Measurements from ENCODE around the gene FHOD3. TPM values are rescaled to one million over a fixed set of nuclear protein-coding genes. Genes with fewer than 3 reads are reported as not detected.

FHOD3 gene
- total RNA-seq, 6 experiments from 2014 or later, result 0.44 to 1.2 (median 0.62) TPM

DNA sequence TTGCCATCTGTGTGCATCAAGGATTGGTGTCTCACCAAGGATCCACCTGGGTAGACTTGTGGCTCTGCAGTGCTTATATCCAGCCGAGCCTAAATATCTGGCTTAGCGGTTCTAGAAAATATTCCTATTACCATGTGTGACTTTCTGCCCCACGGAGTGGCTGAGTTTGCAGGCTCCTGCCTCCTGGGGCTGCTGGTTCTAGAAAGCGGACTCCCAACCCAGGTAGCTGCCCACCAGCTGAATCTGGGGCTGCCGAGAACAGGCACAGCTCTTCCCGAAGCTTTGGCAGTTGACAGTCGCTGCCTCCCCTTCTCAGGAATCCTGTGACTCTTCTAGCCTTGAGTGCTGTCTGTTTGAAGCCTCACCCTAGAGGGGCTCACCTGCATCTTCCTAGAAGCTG is 426.7 kb downstream of the FHOD3 start:
- no peaks in the 10 kb centered on the region for H3K36me3 ChIP-seq
- DNase-seq (no peak), ATAC-seq (no peak)
- no peaks in the 10 kb centered on the region for H3K9me3 ChIP-seq
- no peak overlapping the region for H3K4me3 ChIP-seq
- TF ChIP-seq, protein P1, sequence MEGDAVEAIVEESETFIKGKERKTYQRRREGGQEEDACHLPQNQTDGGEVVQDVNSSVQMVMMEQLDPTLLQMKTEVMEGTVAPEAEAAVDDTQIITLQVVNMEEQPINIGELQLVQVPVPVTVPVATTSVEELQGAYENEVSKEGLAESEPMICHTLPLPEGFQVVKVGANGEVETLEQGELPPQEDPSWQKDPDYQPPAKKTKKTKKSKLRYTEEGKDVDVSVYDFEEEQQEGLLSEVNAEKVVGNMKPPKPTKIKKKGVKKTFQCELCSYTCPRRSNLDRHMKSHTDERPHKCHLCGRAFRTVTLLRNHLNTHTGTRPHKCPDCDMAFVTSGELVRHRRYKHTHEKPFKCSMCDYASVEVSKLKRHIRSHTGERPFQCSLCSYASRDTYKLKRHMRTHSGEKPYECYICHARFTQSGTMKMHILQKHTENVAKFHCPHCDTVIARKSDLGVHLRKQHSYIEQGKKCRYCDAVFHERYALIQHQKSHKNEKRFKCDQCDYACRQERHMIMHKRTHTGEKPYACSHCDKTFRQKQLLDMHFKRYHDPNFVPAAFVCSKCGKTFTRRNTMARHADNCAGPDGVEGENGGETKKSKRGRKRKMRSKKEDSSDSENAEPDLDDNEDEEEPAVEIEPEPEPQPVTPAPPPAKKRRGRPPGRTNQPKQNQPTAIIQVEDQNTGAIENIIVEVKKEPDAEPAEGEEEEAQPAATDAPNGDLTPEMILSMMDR (IDR thresholded peaks at IDR 0.05), result no peak
- no peak for TF ChIP-seq POLR2A (IDR thresholded peaks at IDR 0.05)
- intact Hi-C loops (cut with DNase I), result no loop called here
- H3K27ac ChIP-seq, result no peak overlapping the region
- H3K4me1 ChIP-seq, result no peaks in the 10 kb centered on the region
- WGBS (ENCODE audit: insufficient coverage, low coverage, low lambda C conversion rate, missing lambda C conversion rate), result 40% methylated on average over 1 of the region's 7 CpGs
- no peaks in the 10 kb centered on the region for H3K27me3 ChIP-seq

DNA sequence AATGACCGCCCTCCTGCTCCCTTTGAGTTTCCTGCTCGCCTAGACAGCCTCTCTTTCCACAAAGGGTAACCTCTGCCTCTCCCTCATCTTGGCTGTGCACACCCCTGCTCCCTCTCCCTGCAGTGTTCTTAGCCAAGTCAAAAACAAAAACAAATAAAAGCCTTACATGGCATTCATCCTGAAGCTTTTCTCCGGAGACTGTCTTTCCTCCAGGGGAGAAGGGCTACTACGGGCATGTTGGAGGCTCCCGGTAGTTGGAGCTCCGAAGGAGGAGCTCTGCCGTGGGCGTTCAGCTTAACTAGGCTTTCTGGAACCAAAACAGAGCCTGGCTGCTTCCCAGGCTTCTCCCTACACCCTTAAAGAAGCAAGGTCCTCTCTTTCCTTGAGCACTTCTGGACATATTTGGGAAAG is 427.1 kb downstream of the FHOD3 start:
- WGBS (ENCODE audit: insufficient coverage, low coverage, low lambda C conversion rate, missing lambda C conversion rate), result 46% methylated on average over 8 of the region's 8 CpGs
- intact Hi-C loops (cut with DNase I), result no loop called here
- H3K9me3 ChIP-seq, result no peaks in the 10 kb centered on the region
- no peak overlapping the region for H3K4me3 ChIP-seq
- DNase-seq, result no peak
- no peaks in the 10 kb centered on the region for H3K27me3 ChIP-seq
- H3K36me3 ChIP-seq, result no peaks in the 10 kb centered on the region
- TF ChIP-seq, protein P1 (IDR thresholded peaks at IDR 0.05), result no peak
- TF ChIP-seq POLR2A (IDR thresholded peaks at IDR 0.05), result no peak
- no peaks in the 10 kb centered on the region for H3K4me1 ChIP-seq
- no peak overlapping the region for H3K27ac ChIP-seq
- ATAC-seq, result no peak

DNA sequence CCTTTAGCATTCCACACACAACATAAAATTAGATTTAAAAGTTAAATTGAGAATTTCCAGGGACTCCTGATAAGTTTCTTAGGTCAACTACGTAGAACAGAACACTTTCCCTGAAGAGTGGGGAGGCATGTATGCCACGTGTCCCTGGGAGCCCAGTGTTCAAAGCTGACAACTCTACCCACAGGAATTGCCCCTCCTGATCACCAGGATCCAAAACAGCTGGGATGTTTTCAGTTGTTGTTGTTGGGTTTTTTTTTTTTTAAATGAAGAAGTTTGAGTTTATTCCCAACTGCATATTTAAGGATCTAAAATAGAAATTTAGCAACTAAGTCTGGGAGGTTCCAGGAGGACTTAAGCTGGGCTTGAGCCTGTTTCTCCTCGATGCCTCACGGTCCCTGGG is 430.8 kb downstream of the FHOD3 start:
- TF ChIP-seq, protein P1 (IDR thresholded peaks at IDR 0.05), result no peak
- TF ChIP-seq POLR2A (IDR thresholded peaks at IDR 0.05), result no peak
- Histone ChIP-seq H3K4me1 (no peaks in the 10 kb centered on the region), H3K27ac (no peak overlapping the region), H3K27me3 (no peaks in the 10 kb centered on the region), H3K4me3 (no peak overlapping the region), H3K9me3 (no peaks in the 10 kb centered on the region), H3K36me3 (no peaks in the 10 kb centered on the region)
- 51% methylated on average over 4 of the region's 4 CpGs for WGBS (ENCODE audit: insufficient coverage, low coverage, low lambda C conversion rate, missing lambda C conversion rate)
- ATAC-seq (no peak), DNase-seq (no peak)
- intact Hi-C loops (cut with DNase I), result no loop called here

DNA sequence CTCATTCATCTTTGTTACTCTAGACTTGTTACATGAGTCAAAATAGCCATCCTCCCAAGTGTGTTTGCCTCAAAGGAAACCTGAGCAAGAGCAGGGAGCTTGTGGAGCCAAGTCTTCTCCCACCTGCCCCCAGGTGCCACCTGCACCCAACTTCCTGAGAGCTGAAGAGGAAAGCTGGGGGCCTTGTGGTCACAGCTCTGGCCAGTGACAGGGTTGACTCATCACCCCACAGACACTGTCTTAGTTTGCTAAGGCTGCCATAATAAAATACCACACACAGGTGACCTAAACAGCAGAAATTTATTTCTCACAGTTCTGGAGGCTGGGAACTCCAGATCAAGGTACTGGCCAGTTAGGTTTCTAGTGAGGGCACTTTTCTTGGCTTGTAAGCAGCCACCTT is 431.7 kb downstream of the FHOD3 start:
- intact Hi-C loops (cut with DNase I), result no loop called here
- Histone ChIP-seq H3K36me3 (no peaks in the 10 kb centered on the region), H3K27ac (no peak overlapping the region), H3K27me3 (no peaks in the 10 kb centered on the region), H3K9me3 (no peaks in the 10 kb centered on the region), H3K4me1 (no peaks in the 10 kb centered on the region), H3K4me3 (no peak overlapping the region)
- no peak for TF ChIP-seq POLR2A (IDR thresholded peaks at IDR 0.05)
- TF ChIP-seq, protein P1 (IDR thresholded peaks at IDR 0.05), result no peak
- ATAC-seq (no peak), DNase-seq (no peak)

DNA sequence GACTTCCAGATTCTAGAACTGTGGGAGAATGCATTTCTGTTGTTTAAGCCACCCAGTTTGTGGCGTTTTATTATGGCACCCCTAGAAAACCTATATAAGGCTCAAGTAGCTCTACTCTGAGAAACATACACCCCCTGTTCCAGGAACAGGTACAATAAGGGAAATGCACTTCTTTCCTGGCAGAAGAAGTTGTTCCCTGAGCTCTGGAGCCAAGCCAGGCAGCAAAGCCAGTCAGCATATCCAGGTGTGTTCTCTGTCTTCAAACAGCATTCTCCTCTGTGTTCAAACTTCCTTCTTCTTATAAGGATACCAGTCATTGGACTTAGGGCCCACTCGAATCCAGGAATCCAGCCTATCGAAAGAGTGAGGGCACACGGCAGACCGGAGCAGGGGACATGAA is 434.8 kb downstream of the FHOD3 start:
- no peak for DNase-seq
- H3K4me3 ChIP-seq, result no peak overlapping the region
- intact Hi-C loops (cut with DNase I), result no loop called here

More for the DNA sequence above, 434.8 kb downstream of the FHOD3 start:
- H3K27ac ChIP-seq, result no peak overlapping the region
- ATAC-seq, result no peak
- H3K36me3 ChIP-seq, result no peaks in the 10 kb centered on the region
- 82% methylated on average over 4 of the region's 5 CpGs for WGBS (ENCODE audit: insufficient coverage, low coverage, low lambda C conversion rate, missing lambda C conversion rate)
- H3K9me3 ChIP-seq, result no peaks in the 10 kb centered on the region
- TF ChIP-seq, protein P1 (IDR thresholded peaks at IDR 0.05), result no peak
- TF ChIP-seq POLR2A (IDR thresholded peaks at IDR 0.05), result no peak
- no peaks in the 10 kb centered on the region for H3K27me3 ChIP-seq
- H3K4me1 ChIP-seq, result no peaks in the 10 kb centered on the region
